HG03039 (cell line): ENCODE measurements around the gene FBXO2.
"Not testable (repeated sequence)": the region's sequence is repeated elsewhere in the genome, so short reads cannot be mapped to it uniquely, and the experiment has no call there.

Source experiments
- ATAC-seq: cut with Tn5 transposase; IDR thresholded peaks from one replicate; pipeline ENCODE4 v1.9.1; 2021; ENCODE audit warnings: mild to moderate bottlenecking, moderate library complexity; ENCODE audit not compliant: unreplicated experiment

Gene FBXO2

GRCh38 chr1:11634365-11635192, 19.6 kb downstream of the FBXO2 start:
- ATAC-seq = no peak

- no peak for ATAC-seq
These were observed 24.8 kb downstream of the FBXO2 start for GRCh38 chr1:11629184-11630016.

DNA sequence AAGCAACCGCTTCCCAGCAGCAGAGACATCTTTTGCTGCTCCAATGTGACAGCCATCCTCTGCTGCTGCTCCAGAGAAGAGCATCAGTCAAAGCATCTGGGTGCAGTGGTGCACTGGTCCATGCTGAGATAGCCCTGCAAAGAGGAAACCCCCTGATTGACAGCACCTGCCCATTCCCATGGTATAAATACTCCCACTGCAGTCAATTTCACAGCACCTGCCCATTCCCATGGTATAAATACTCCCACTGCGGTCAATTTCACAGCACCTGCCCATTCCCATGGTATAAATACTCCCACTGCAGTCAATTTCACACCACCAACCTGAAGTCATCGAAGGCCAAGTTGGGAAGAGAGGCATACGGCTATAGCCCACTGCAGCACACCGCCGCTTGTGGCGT, 25.5 kb downstream of the FBXO2 start:
- ATAC-seq = no peak

DNA sequence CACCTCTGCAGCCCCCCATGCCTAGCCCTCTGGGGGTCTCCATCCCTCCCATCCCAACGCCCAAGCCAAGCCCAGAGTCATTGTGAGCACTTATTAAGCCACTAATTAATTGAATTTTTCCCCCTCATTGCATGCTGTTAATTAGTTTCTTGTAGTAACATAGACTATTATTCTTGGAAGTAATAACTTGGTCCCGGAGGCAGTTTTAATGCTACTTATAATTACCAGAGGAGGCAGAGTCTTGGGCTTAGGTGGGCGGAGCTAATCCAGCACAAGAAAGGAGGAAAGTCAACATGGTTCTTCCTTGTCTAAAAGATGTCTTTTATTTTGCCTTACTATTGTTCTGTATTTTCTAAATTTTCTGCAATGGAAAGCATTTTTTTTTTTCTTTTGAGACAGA, 27.7 kb downstream of the FBXO2 start:
- ATAC-seq = no peak

GRCh38 chr1:11623702-11624101, 30.5 kb downstream of the FBXO2 start:
- ATAC-seq = no peak

GRCh38 chr1:11622398-11622797, 31.8 kb downstream of the FBXO2 start:
- no peak for ATAC-seq

GRCh38 chr1:11620924-11621323, 33.3 kb downstream of the FBXO2 start:
- no peak for ATAC-seq

DNA sequence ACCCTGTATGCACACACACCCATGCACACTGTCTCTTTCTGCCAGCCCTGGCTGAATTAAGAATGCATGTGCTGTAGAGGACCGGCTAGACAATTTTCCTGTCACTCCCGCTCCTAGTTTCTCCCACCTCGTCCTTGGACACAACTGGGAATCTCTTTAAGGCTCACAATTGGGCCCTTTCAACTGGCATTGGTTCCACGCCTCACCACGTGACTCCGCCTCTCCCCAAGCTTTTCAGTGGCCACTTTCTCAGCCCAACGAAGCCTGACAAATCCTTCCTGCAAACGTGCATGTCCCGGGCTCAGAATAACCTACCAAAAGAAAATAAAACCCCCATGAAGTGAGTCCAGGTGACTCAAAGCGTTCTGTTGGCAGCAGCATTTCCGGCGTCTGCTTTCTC, 33.8 kb downstream of the FBXO2 start:
- ATAC-seq = no peak

- no peak for ATAC-seq
These were observed 36.5 kb downstream of the FBXO2 start for GRCh38 chr1:11617741-11618140.

GRCh38 chr1:11617314-11617713, 36.9 kb downstream of the FBXO2 start:
- ATAC-seq = no peak

DNA sequence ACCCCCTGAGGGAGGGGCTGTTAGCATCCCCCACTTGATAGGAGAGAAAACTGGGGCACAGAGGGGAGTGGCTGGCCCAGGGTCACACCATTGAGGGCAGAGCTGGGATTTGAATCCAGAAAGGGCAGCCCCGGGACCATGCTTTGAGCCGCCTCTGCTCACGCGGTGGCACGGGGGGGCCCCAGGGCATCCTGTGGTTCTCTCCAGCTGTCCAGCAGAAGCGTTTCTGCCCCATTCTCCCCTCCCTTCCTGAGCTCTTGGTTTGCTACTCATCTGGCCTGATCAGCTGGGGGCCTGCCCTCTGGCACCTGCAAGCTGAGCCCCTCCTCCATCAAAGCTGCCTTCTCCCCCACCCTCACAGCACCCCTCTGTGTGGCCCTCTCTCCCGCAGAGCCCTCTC, 37.5 kb downstream of the FBXO2 start:
- no peak for ATAC-seq

GRCh38 chr1:11615090-11615489, 39.1 kb downstream of the FBXO2 start:
- no peak for ATAC-seq

GRCh38 chr1:11613347-11613746, 40.9 kb downstream of the FBXO2 start:
- no peak for ATAC-seq

DNA sequence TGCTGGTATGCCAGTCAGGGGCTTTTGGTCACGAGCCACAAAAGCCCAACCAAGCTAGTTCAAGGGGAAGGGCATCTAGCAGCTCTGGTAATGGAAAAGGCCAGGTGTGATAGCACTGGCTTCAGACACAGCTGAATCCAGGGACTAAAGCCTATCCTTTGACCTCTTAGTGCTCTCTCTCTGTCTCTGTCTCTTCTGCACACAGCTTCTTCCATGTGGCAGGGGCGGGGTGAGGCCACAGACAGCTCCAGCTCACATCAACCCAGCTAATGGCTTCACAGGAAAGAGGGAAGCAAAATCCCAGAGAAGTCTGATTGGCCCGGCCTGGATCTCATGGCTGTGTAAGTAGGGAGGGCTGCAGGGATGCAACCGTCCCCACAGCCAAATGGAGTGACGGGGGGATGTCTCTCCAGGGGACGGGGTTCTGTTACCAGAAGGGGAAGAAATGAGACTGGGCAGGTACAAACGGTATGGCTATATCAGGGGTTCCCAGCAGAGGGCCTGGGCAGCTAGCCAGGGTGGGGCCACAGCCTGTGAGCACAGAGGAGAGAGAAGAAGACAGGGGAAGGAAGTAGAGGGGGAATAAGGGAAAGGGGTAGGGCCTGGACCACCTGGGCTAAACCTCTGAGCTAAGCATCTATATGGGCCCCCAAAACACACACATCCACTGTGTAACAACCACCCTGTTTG, 42.4 kb downstream of the FBXO2 start:
- ATAC-seq = no peak

DNA sequence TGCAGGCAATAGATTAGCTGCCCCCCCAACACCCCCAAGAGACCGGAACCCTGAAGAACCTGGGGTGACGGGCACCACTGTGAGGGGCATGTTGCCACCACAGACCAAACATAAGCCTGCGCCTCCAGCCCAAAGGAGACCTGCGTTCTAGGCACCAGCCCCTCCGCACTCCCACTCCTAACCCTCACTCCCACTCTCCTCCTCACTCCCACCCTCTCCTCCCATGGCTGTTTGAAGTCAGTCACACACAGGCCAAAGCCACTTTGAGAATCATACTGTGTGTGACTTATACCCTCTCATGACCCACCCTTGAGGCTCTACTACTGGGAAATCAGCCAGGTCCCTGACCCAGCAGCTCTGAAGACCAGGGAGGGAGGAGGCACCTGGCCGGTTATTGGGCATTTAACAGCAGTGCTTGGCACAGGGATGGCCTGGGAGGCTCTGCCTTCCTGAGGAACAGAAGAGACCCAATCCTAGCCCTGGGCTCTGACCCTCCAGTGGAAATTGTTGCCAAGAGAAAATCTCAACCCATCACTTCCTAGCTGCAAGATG, 43.5 kb downstream of the FBXO2 start:
- no peak for ATAC-seq

GRCh38 chr1:11609378-11609777, 44.9 kb downstream of the FBXO2 start:
- not testable (repeated sequence) for ATAC-seq

GRCh38 chr1:11608596-11609130, 45.6 kb downstream of the FBXO2 start:
- not testable (repeated sequence) for ATAC-seq

DNA sequence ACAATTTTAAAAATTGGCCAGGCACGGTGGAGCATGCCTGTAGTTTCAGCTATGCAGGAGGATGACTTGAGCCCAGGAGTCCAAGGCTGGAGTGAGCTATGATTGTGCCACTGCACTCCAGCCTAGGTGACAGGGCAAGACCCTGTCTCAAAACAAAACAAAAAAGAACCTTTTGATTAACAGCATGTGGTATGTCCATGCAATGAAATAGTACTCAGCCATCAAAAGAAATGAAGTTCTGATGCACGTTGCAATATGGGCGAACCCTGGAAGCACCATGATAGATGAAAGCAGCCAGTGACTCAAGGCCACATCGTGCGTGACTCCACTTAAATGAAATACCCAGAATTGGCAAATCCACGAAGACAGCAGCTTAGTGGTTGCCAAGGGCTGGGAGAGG, 47.5 kb downstream of the FBXO2 start:
- ATAC-seq = no peak

DNA sequence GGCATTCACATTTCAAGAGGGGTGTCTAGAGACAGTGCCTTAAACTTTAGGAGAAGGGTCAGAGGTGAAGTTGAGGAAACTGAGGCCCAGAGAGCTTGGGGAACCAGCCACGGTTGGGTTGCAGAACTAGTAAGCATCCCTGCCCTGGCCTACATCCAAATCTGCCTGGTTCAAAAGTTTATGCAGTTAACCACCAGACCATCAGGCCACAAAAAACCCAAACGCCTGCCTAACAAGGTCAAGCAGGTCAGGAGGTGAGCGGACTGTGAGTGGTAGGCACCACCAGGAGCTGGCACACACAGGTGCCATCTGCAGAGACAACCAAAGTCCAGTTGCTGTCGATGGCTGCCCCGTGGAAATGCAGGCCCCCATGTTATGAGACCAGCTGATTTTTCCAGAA, 51.2 kb downstream of the FBXO2 start:
- no peak for ATAC-seq

- no peak for ATAC-seq
These were observed 51.8 kb downstream of the FBXO2 start for GRCh38 chr1:11602424-11602823.

GRCh38 chr1:11600836-11601235, 53.4 kb downstream of the FBXO2 start:
- ATAC-seq = no peak
